Osteoblast (primary cell): ENCODE data around the gene MGA. TPM values are rescaled to one million over a fixed set of nuclear protein-coding genes. Genes with fewer than 3 reads are reported as not detected.

ENCODE experiments used
- DNase-seq: peaks from one replicate; pipeline ENCODE4 v3.0.0; 2011; ENCODE audit warnings: low spot score, mixed read lengths; ENCODE audit not compliant: insufficient read length; ENCODE audit errors: missing footprints
- H2AFZ ChIP-seq: 2 replicates; pipeline ENCODE4 v1.6.0; 2011; ENCODE audit warnings: mild to moderate bottlenecking, low read length
- H3K27ac ChIP-seq: 2 replicates; pipeline ENCODE4 v1.5.1; 2011; ENCODE audit warnings: mild to moderate bottlenecking, low read depth, low read length, moderate library complexity
- H3K27me3 ChIP-seq: 2 replicates; pipeline ENCODE4 v1.6.0; 2012; ENCODE audit warnings: mild to moderate bottlenecking, control low read depth, inconsistent platforms, low read length, moderate library complexity; ENCODE audit not compliant: insufficient read depth
- H3K36me3 ChIP-seq: 2 replicates; pipeline ENCODE4 v1.5.1; 2011; ENCODE audit warnings: mild to moderate bottlenecking, low read length, control low read depth, moderate library complexity; ENCODE audit not compliant: insufficient read depth
- H3K4me1 ChIP-seq: 2 replicates; pipeline ENCODE4 v1.5.1; 2011; ENCODE audit warnings: mild to moderate bottlenecking, low read length, control low read depth, moderate library complexity; ENCODE audit not compliant: insufficient read depth
- H3K4me2 ChIP-seq: 2 replicates; pipeline ENCODE4 v1.6.0; 2011; ENCODE audit warnings: mild to moderate bottlenecking, low read length; ENCODE audit not compliant: insufficient read depth
- H3K4me3 ChIP-seq: fragments of 200-600 bp; sonication (generic); 3 replicates; pipeline ENCODE4 v1.5.1; 2012; ENCODE audit warnings: mild to moderate bottlenecking, low read length, inconsistent platforms; ENCODE audit not compliant: insufficient read depth
- H3K79me2 ChIP-seq: 2 replicates; pipeline ENCODE4 v1.6.0; 2012; ENCODE audit warnings: mild to moderate bottlenecking, low read length, control low read depth, inconsistent platforms; ENCODE audit not compliant: insufficient read depth
- H3K9me3 ChIP-seq: 2 replicates; pipeline ENCODE4 v1.5.1; 2011; ENCODE audit warnings: low read depth, low read length, control low read depth
- H4K20me1 ChIP-seq: 2 replicates; pipeline ENCODE4 v1.6.0; 2012; ENCODE audit warnings: mild to moderate bottlenecking, low read length, control low read depth; ENCODE audit not compliant: insufficient read depth
- CTCF ChIP-seq: IDR thresholded peaks from 2 replicates; pipeline ENCODE4 v1.5.1; 2011; ENCODE audit warnings: mild to moderate bottlenecking, low read depth, low read length, moderate library complexity; ENCODE audit errors: extremely low read depth
- total RNA-seq: library from RNA; depleted of rRNA; stranded (reverse); fragments of >200 nt; gene quantifications from 2 replicates; pipeline ENCODE4 v1.2.3, GENCODE V29; 2012

The MGA gene
- total RNA-seq, 1 donor = 40.2 TPM

GRCh38 chr15:41690636-41691035 lies 30.4 kb downstream of the MGA start:
- Histone ChIP-seq H3K9me3 (no peaks in the 10 kb centered on the region), H3K27me3 (no peaks in the 10 kb centered on the region), H2AFZ (no peak overlapping the region), H3K79me2 (peaks cover 94% of the 10 kb centered on the region), H3K4me3 (no peak overlapping the region), H3K4me1 (no peaks in the 10 kb centered on the region), H4K20me1 (peaks cover 45% of the 10 kb centered on the region), H3K27ac (no peak overlapping the region), H3K36me3 (no peaks in the 10 kb centered on the region), H3K4me2 (no peak overlapping the region)
- TF ChIP-seq CTCF = no peak
- no peak for DNase-seq

DNA sequence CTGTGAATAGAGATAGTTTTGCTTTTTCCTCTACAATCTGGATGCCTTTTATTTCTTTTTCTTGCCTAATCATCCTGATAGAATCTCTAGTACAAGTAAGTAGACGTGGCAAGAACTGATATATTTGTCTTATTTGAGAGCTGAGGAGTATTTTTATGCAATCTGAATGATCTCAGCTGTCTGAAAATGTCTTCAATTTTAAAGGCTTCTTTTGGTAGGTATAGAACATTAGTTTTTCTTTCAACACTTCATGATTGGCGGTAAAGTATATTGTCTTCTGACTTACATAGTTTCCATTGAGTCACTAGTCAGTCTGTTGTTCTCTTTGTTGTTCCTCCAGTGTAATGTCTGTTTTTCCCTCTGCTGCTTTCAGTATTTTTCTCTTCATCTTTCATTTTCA lies 31.3 kb downstream of the MGA start:
- TF ChIP-seq CTCF = no peak
- no peak overlapping the region for H2AFZ ChIP-seq
- no peaks in the 10 kb centered on the region for H3K9me3 ChIP-seq
- peaks cover 5% of the 10 kb centered on the region for H3K4me1 ChIP-seq
- no peak for DNase-seq
- H3K79me2 ChIP-seq = peaks cover 96% of the 10 kb centered on the region
- no peaks in the 10 kb centered on the region for H3K27me3 ChIP-seq
- no peak overlapping the region for H3K4me3 ChIP-seq
- no peak overlapping the region for H3K4me2 ChIP-seq
- no peak overlapping the region for H3K27ac ChIP-seq
- H4K20me1 ChIP-seq = peaks cover 46% of the 10 kb centered on the region
- peaks cover 4% of the 10 kb centered on the region for H3K36me3 ChIP-seq

DNA sequence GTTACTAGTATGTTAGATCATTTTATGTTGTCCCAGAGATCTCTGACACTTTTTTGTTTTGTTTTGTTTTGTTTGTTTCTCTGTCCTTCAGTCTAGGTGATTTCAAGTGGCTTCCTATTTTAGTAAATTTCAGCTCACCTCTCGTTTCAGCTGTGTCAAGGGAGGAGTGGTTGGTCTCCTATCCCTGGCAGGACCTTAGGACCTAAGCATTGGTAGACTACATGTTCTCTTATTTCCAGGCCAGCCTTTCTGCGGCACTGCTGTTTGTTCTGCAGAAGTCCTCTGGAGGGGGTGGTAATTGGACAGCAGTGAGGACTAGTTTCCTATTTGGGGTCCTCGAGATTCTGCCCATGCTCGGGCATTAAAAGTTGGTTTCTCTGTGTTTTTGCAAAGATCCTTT lies 31.8 kb downstream of the MGA start:
- Histone ChIP-seq H4K20me1 (peaks cover 48% of the 10 kb centered on the region), H3K9me3 (no peaks in the 10 kb centered on the region), H3K79me2 (peaks cover 95% of the 10 kb centered on the region), H2AFZ (no peak overlapping the region), H3K4me3 (no peak overlapping the region), H3K27me3 (no peaks in the 10 kb centered on the region), H3K27ac (no peak overlapping the region), H3K4me2 (no peak overlapping the region), H3K4me1 (peaks cover 5% of the 10 kb centered on the region), H3K36me3 (peaks cover 5% of the 10 kb centered on the region)
- DNase-seq = no peak
- no peak for TF ChIP-seq CTCF

DNA sequence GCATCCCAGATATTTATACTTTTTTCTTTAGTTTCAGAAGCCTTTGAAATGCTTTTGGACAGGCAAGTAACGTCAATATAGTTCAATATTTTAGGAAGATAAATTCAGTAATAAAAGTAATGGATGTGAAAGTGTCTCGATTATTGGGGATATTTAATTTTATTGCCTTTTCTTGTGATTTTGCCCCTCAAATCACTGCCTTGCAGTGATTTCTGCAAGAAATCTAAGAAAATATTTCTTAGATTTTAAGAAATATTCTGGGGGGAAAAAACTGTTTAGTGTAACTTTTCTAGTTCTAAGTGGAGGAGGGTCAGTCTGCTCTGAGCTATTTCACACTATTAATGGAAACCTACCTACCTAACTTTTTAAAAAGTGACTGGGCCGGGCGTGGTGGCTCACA lies 33.6 kb downstream of the MGA start:
- no peak overlapping the region for H3K4me2 ChIP-seq
- peaks cover 5% of the 10 kb centered on the region for H3K36me3 ChIP-seq
- TF ChIP-seq CTCF = no peak
- H3K27ac ChIP-seq = no peak overlapping the region
- H3K4me3 ChIP-seq = no peak overlapping the region
- no peak overlapping the region for H2AFZ ChIP-seq
- H3K9me3 ChIP-seq = no peaks in the 10 kb centered on the region
- H3K79me2 ChIP-seq = peaks cover 82% of the 10 kb centered on the region
- H3K27me3 ChIP-seq = no peaks in the 10 kb centered on the region
- H3K4me1 ChIP-seq = peaks cover 9% of the 10 kb centered on the region
- DNase-seq = no peak
- peaks cover 35% of the 10 kb centered on the region for H4K20me1 ChIP-seq
